CD4-positive, alpha-beta T cell (primary cell): ENCODE data around the gene SSBP3. TPM values are rescaled to one million over a fixed set of nuclear protein-coding genes. Genes with fewer than 3 reads are reported as not detected.

Experiments used
- ATAC-seq: fragments of 200-7000 bp; cut with Tn5 transposase; one replicate; pipeline ENCODE4 v1.10.0; 2022; ENCODE audit warnings: mild to moderate bottlenecking; ENCODE audit not compliant: poor library complexity
- CTCF ChIA-PET: fragments of 350-600 bp; sonication (Branson Sonifier 250); formaldehyde crosslinking; loops from one replicate; lab custom pipeline; 2021; ENCODE audit warnings: antibody characterized with exemption, inconsistent platforms; lab: Charles Lee
- POLR2A ChIA-PET: fragments of 350-600 bp; sonication (Branson Sonifier 250); formaldehyde crosslinking; loops from one replicate; lab custom pipeline; 2021; ENCODE audit warnings: antibody characterized with exemption, inconsistent platforms; lab: Charles Lee
- DNase-seq, 14 experiments: peaks; one replicate each; pipeline ENCODE4 v3.0.0-alpha.2; 2013 to 2020; ENCODE audit warnings: mixed read lengths in 2 of 14
- H3K27ac ChIP-seq, 2 donors: one replicate each; pipeline versions ENCODE4 v1.5.1 to v1.7.0; 2013; ENCODE audit warnings: low read length in 2 of 2, low read depth in 1 of 2, mild to moderate bottlenecking in 1 of 2
- H3K27me3 ChIP-seq, 2 experiments: 1 replicate in 1 of 2; 2 replicates in 1 of 2; pipeline versions ENCODE4 v1.6.1 to v1.7.0; 2013; ENCODE audit warnings: low read length in 2 of 2, control low read depth in 1 of 2, mild to moderate bottlenecking in 1 of 2, moderate library complexity in 1 of 2; ENCODE audit not compliant: insufficient read depth in 2 of 2, control insufficient read depth in 1 of 2
- H3K36me3 ChIP-seq: one replicate; pipeline ENCODE4 v1.6.1; 2013; ENCODE audit warnings: low read length, control low read depth; ENCODE audit not compliant: insufficient read depth
- H3K4me1 ChIP-seq: one replicate; pipeline ENCODE4 v1.6.1; 2013; ENCODE audit warnings: low read length, control low read depth; ENCODE audit not compliant: insufficient read depth
- H3K4me3 ChIP-seq: one replicate; pipeline ENCODE4 v1.5.1; 2013; ENCODE audit warnings: mild to moderate bottlenecking, low read length, moderate library complexity
- H3K9me3 ChIP-seq, 2 experiments: 1 replicate in 1 of 2; 2 replicates in 1 of 2; pipeline versions ENCODE4 v1.6.1 to v1.7.0; 2013; ENCODE audit warnings: low read length in 2 of 2, mild to moderate bottlenecking in 2 of 2, control low read depth in 1 of 2, moderate library complexity in 1 of 2; ENCODE audit not compliant: control insufficient read depth in 1 of 2, insufficient read depth in 1 of 2
- H3K27ac Mint-ChIP-seq: one replicate; pipeline ENCODE4 v1.8.0; 2020; ENCODE audit warnings: mixed read lengths
- H3K27me3 Mint-ChIP-seq: one replicate; pipeline ENCODE4 v1.8.0; 2021; ENCODE audit warnings: mixed read lengths
- H3K36me3 Mint-ChIP-seq: one replicate; pipeline ENCODE4 v1.8.0; 2021; ENCODE audit warnings: low read depth, mixed read lengths
- H3K4me1 Mint-ChIP-seq: one replicate; pipeline ENCODE4 v1.8.0; 2021; ENCODE audit warnings: low read depth, mixed read lengths
- H3K4me3 Mint-ChIP-seq: one replicate; pipeline ENCODE4 v1.8.0; 2020; ENCODE audit warnings: mild to moderate bottlenecking, mixed read lengths
- H3K9me3 Mint-ChIP-seq: one replicate; pipeline ENCODE4 v1.8.0; 2020; ENCODE audit warnings: mixed read lengths
- intact Hi-C, 2 experiments: fragments of 100-400 bp; cut with DNase I in 1 of 2; cut with micrococcal nuclease in 1 of 2; formaldehyde crosslinking; loops; one replicate each; pipeline versions ENCODE4 v1.15.1 to v1.9.0; 2023 to 2025; cut with DNase I, micrococcal nuclease
- total RNA-seq, 174 experiments: library from RNA in 2 of 174; stranded (reverse) in 2 of 174; gene quantifications; one replicate each; pipeline ENCODE4 v1.2.3 and lab custom pipeline; 2021 to 2026
- TF ChIP-seq, protein P1 (sequence below): fragments of 200-600 bp; IDR thresholded peaks from one replicate; pipeline ENCODE4 v1.8.0; 2022; ENCODE audit warnings: antibody characterized with exemption, mild to moderate bottlenecking

Gene SSBP3
- total RNA-seq, 2 experiments from 2014 or later = 50.6 to 52.4 TPM

DNA sequence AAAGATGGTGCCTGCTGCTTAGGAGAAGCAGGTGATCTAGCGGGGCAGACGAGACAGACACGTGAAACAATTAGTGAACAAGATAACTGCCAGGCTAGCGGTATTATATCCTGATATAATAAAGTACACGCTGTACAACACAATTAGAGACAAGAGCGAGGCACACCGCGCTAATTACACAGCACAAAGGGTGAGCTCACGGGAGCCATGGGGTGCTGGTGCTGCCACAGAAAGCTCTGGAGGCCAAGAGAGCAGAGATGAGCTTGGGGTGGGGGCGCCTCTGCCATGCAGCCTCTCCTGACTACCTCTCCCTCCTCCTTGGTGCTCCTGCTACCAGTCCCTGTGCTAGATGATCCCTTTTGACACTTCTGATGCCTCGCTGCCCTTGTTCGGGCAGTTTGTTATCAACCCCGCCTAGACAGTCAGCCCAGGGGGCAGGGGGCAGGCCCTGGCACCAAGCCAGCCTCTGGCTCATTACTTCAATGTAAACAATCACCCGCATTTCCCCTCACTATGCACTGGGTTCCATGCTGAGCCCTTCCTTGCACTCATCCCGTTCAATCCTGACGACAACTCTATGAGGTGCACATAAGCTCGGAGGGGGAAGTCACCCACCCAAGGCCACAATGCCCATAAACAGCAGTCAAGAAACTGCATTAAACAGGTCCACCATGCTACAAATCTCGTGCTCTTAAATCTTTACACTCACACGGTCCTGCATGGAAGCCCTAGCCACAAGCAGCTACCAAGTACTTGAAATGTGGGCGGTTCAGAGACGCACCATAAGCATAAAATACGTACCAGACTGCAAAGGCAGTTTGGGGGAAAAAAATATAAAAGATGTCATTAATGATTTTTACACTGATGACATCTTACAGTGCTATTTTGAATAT lies 103.0 kb downstream of the SSBP3 start:
- no peak overlapping the region for H3K4me3 ChIP-seq
- no peak for DNase-seq
- H3K36me3 Mint-ChIP-seq = no peaks in the 10 kb centered on the region
- H3K4me3 Mint-ChIP-seq = no peak overlapping the region
- intact Hi-C loops = no loop called here
- H3K27me3 ChIP-seq = no peaks in the 10 kb centered on the region
- no peaks in the 10 kb centered on the region for H3K9me3 ChIP-seq
- no peaks in the 10 kb centered on the region for H3K9me3 Mint-ChIP-seq
- ATAC-seq = no peak
- H3K27ac Mint-ChIP-seq = peak overlapping the region; percentile 61
- peaks cover 78% of the 10 kb centered on the region for H3K4me1 Mint-ChIP-seq
- no peaks in the 10 kb centered on the region for H3K27me3 Mint-ChIP-seq
- peaks cover 77% of the 10 kb centered on the region for H3K4me1 ChIP-seq
- TF ChIP-seq, protein P1, sequence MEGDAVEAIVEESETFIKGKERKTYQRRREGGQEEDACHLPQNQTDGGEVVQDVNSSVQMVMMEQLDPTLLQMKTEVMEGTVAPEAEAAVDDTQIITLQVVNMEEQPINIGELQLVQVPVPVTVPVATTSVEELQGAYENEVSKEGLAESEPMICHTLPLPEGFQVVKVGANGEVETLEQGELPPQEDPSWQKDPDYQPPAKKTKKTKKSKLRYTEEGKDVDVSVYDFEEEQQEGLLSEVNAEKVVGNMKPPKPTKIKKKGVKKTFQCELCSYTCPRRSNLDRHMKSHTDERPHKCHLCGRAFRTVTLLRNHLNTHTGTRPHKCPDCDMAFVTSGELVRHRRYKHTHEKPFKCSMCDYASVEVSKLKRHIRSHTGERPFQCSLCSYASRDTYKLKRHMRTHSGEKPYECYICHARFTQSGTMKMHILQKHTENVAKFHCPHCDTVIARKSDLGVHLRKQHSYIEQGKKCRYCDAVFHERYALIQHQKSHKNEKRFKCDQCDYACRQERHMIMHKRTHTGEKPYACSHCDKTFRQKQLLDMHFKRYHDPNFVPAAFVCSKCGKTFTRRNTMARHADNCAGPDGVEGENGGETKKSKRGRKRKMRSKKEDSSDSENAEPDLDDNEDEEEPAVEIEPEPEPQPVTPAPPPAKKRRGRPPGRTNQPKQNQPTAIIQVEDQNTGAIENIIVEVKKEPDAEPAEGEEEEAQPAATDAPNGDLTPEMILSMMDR = no peak
- no peak overlapping the region for H3K27ac ChIP-seq
- ChIA-PET POLR2A (interaction anchor here (1.0 to 1.1 kb wide), 2 partner anchors 9 to 10 kb away, joined by 3 to 4 read pairs; no protein-coding TSS in a partner anchor), CTCF (no interaction called here)
- H3K36me3 ChIP-seq = peaks cover 5% of the 10 kb centered on the region

- Histone ChIP-seq H3K4me1 (peaks cover 84% of the 10 kb centered on the region), H3K4me3 (no peak overlapping the region), H3K27ac (no peak overlapping the region), H3K36me3 (peaks cover 5% of the 10 kb centered on the region), H3K27me3 (no peaks in the 10 kb centered on the region), H3K9me3 (no peaks in the 10 kb centered on the region)
- Mint-ChIP-seq H3K9me3 (no peaks in the 10 kb centered on the region), H3K27me3 (no peaks in the 10 kb centered on the region), H3K36me3 (no peaks in the 10 kb centered on the region), H3K27ac (peak overlapping the region; percentile 61), H3K4me1 (peaks cover 84% of the 10 kb centered on the region), H3K4me3 (no peak overlapping the region)
- POLR2A ChIA-PET = interaction anchor here (1.0 kb wide), 1 partner anchor 9 kb away, joined by 3 read pairs; no protein-coding TSS in a partner anchor
- TF ChIP-seq, protein P1 = no peak
- DNase-seq (no peak), ATAC-seq (no peak)
- CTCF ChIA-PET = no interaction called here
- intact Hi-C loops = no loop called here
These were observed 103.6 kb downstream of the SSBP3 start for GRCh38 chr1:54302549-54302948.

DNA sequence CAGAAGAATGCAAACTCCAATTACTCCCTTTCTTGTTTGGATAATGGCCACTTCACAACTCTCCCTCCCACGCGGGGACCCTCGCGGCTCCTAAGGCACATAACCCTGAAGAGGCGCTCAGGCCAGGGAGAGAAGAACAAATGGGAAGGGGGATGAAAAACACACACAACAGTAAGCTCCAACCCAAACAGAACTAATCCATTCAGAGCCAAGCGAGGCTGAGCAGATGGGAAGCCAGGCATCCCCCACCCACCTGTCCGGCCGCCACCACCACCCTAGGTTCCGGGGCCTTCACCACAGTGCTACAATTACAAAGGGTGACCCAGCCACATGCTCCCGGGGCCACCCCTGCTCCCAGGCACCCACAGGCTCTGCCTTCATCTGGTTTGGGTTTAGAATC lies 104.7 kb downstream of the SSBP3 start:
- H3K27ac ChIP-seq = no peak overlapping the region
- Mint-ChIP-seq H3K27me3 (no peaks in the 10 kb centered on the region), H3K36me3 (no peaks in the 10 kb centered on the region), H3K4me1 (peaks cover 87% of the 10 kb centered on the region), H3K9me3 (no peaks in the 10 kb centered on the region), H3K27ac (peak overlapping the region; percentile 61), H3K4me3 (no peak overlapping the region)
- intact Hi-C loops = no loop called here
- H3K9me3 ChIP-seq = no peaks in the 10 kb centered on the region
- no peak for DNase-seq
- TF ChIP-seq, protein P1 = no peak
- no peak for ATAC-seq
- no peak overlapping the region for H3K4me3 ChIP-seq
- H3K36me3 ChIP-seq = peaks cover 5% of the 10 kb centered on the region
- POLR2A ChIA-PET = no interaction called here
- H3K4me1 ChIP-seq = peaks cover 76% of the 10 kb centered on the region
- CTCF ChIA-PET = interaction anchor here (1.5 kb wide), 1 partner anchor 18 kb away, joined by 3 read pairs; no protein-coding TSS in a partner anchor
- no peaks in the 10 kb centered on the region for H3K27me3 ChIP-seq
